Neural cell (in vitro differentiated cells): ENCODE results near the gene USP3. TPM values are rescaled to one million over a fixed set of nuclear protein-coding genes. Genes with fewer than 3 reads are reported as not detected.

Experiments used
- H2AFZ ChIP-seq: fragments of 200-600, 300-800 bp; sonication (generic), shearing (Covaris generic); 2 replicates; pipeline ENCODE4 v1.6.0; 2014; ENCODE audit warnings: low read depth, mild to moderate bottlenecking, antibody characterized with exemption, low read length, moderate library complexity
- H3F3A ChIP-seq: fragments of 200-600 bp; shearing (Covaris generic); 2 replicates; pipeline ENCODE4 v1.6.1; 2016; ENCODE audit warnings: mild to moderate bottlenecking, moderate library complexity, mixed read lengths, antibody characterized with exemption, low read length; ENCODE audit not compliant: insufficient read depth, poor library complexity, severe bottlenecking
- H3K27ac ChIP-seq: fragments of 200-600, 300-800 bp; sonication (generic), shearing (Covaris generic); 2 replicates; pipeline ENCODE4 v1.5.1; 2014; ENCODE audit warnings: mild to moderate bottlenecking, low read length, moderate library complexity
- H3K27me3 ChIP-seq: fragments of 300-800, 200-600 bp; sonication (generic), shearing (Covaris generic); 2 replicates; pipeline ENCODE4 v1.6.0; 2014; ENCODE audit warnings: mild to moderate bottlenecking, low read depth, low read length, moderate library complexity; ENCODE audit not compliant: insufficient read depth
- H3K36me3 ChIP-seq: fragments of 300-800, 200-600 bp; sonication (generic), shearing (Covaris generic); 2 replicates; pipeline ENCODE4 v1.5.1; 2014; ENCODE audit warnings: mild to moderate bottlenecking, antibody characterized with exemption, low read length, moderate library complexity; ENCODE audit not compliant: insufficient read depth
- H3K4me2 ChIP-seq: fragments of 300-800, 200-600 bp; sonication (generic), shearing (Covaris generic); 2 replicates; pipeline ENCODE4 v1.6.0; 2014; ENCODE audit warnings: mild to moderate bottlenecking, low read length
- H3K4me3 ChIP-seq: fragments of 300-800, 200-600 bp; sonication (generic), shearing (Covaris generic); 2 replicates; pipeline ENCODE4 v1.5.1; 2014; ENCODE audit warnings: mild to moderate bottlenecking, low read length, moderate library complexity
- H3K79me2 ChIP-seq: fragments of 200-600 bp; shearing (Covaris generic); replicated peaks from 2 replicates; pipeline ENCODE4 v1.6.0; 2014; ENCODE audit warnings: mild to moderate bottlenecking, low read length, moderate library complexity; ENCODE audit not compliant: insufficient read depth
- H3K9ac ChIP-seq: fragments of 300-800, 200-600 bp; sonication (generic), shearing (Covaris generic); 2 replicates; pipeline ENCODE4 v1.6.1; 2016; ENCODE audit warnings: mild to moderate bottlenecking, low read length, mixed read lengths
- H3K9me2 ChIP-seq: fragments of 200-600 bp; shearing (Covaris generic); 2 replicates; pipeline ENCODE4 v1.6.1; 2016; ENCODE audit warnings: mild to moderate bottlenecking, low read length, mixed read lengths; ENCODE audit not compliant: insufficient read depth
- H3K9me3 ChIP-seq: fragments of 200-600, 300-800 bp; sonication (generic), shearing (Covaris generic); 2 replicates; pipeline ENCODE4 v1.6.1; 2016; ENCODE audit warnings: mild to moderate bottlenecking, mixed run types, low read length, moderate library complexity, mixed read lengths
- H4K20me1 ChIP-seq: fragments of 200-600 bp; shearing (Covaris generic); 2 replicates; pipeline ENCODE4 v1.6.1; 2016; ENCODE audit warnings: mild to moderate bottlenecking, mixed run types; ENCODE audit not compliant: insufficient read depth
- EP300 ChIP-seq: fragments of 450-650 bp; conservative IDR thresholded peaks from 2 replicates; pipeline ENCODE4 v1.6.1; 2014; ENCODE audit warnings: antibody characterized with exemption, mild to moderate bottlenecking, moderate library complexity; ENCODE audit not compliant: poor library complexity, severe bottlenecking
- EZH2 ChIP-seq: fragments of 200-600, 300-800 bp; shearing (Covaris generic), sonication (generic); IDR thresholded peaks from 2 replicates; pipeline ENCODE4 v1.6.1; 2014; ENCODE audit warnings: antibody characterized with exemption, low read length, borderline replicate concordance, mild to moderate bottlenecking; ENCODE audit not compliant: insufficient read depth, poor library complexity, severe bottlenecking
- MXI1 ChIP-seq: fragments of 450-650 bp; conservative IDR thresholded peaks from 2 replicates; pipeline ENCODE4 v1.6.1; 2014; ENCODE audit warnings: antibody characterized with exemption, mild to moderate bottlenecking; ENCODE audit not compliant: poor library complexity, severe bottlenecking
- POLR2AphosphoS5 ChIP-seq: IDR thresholded peaks from 2 replicates; pipeline ENCODE4 v1.6.1; 2012
- RAD21 ChIP-seq: fragments of 450-650 bp; conservative IDR thresholded peaks from 2 replicates; pipeline ENCODE4 v1.6.1; 2014; ENCODE audit warnings: antibody characterized with exemption, mild to moderate bottlenecking, moderate library complexity
- REST ChIP-seq: IDR thresholded peaks from 2 replicates; pipeline ENCODE4 v1.6.1; 2012; ENCODE audit warnings: borderline replicate concordance
- SMC3 ChIP-seq: fragments of 450-650 bp; conservative IDR thresholded peaks from 2 replicates; pipeline ENCODE4 v1.6.1; 2014; ENCODE audit warnings: antibody characterized with exemption, mild to moderate bottlenecking, moderate library complexity; ENCODE audit not compliant: poor library complexity
- TAF1 ChIP-seq: IDR thresholded peaks from 2 replicates; pipeline ENCODE4 v1.6.1; 2012; ENCODE audit warnings: low read depth
- polyA plus RNA-seq: library from polyadenylated mRNA; depleted of rRNA; stranded (reverse); fragments of >200 nt; gene quantifications from 2 replicates; pipeline ENCODE4 v1.2.3, GENCODE V29; 2014
- TF ChIP-seq, protein P1 (sequence below): fragments of 450-650 bp; IDR thresholded peaks from 2 replicates; pipeline ENCODE4 v1.5.1; 2014; ENCODE audit warnings: antibody characterized with exemption, mild to moderate bottlenecking, moderate library complexity; ENCODE audit not compliant: poor library complexity, severe bottlenecking

USP3 gene
- polyA plus RNA-seq, 1 donor from 2014 or later, result 68.0 TPM

- TF ChIP-seq EZH2 (no peak), MXI1 (no peak), POLR2AphosphoS5 (no peak), REST (no peak), SMC3 (no peak), EP300 (no peak), TAF1 (no peak)
- TF ChIP-seq, protein P1, sequence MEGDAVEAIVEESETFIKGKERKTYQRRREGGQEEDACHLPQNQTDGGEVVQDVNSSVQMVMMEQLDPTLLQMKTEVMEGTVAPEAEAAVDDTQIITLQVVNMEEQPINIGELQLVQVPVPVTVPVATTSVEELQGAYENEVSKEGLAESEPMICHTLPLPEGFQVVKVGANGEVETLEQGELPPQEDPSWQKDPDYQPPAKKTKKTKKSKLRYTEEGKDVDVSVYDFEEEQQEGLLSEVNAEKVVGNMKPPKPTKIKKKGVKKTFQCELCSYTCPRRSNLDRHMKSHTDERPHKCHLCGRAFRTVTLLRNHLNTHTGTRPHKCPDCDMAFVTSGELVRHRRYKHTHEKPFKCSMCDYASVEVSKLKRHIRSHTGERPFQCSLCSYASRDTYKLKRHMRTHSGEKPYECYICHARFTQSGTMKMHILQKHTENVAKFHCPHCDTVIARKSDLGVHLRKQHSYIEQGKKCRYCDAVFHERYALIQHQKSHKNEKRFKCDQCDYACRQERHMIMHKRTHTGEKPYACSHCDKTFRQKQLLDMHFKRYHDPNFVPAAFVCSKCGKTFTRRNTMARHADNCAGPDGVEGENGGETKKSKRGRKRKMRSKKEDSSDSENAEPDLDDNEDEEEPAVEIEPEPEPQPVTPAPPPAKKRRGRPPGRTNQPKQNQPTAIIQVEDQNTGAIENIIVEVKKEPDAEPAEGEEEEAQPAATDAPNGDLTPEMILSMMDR, result no peak
- H3K27ac ChIP-seq, result no peak overlapping the region
- H3K9ac ChIP-seq, result no peak overlapping the region
- H3K9me3 ChIP-seq, result no peaks in the 10 kb centered on the region
- H3K79me2 ChIP-seq, result peaks cover 17% of the 10 kb centered on the region
- no peak overlapping the region for H3K4me2 ChIP-seq
- H3K4me3 ChIP-seq, result no peak overlapping the region
- H3K36me3 ChIP-seq, result no peaks in the 10 kb centered on the region
- H3K27me3 ChIP-seq, result peaks cover 24% of the 10 kb centered on the region
- H2AFZ ChIP-seq, result no peak overlapping the region
- H4K20me1 ChIP-seq, result no peaks in the 10 kb centered on the region
- peaks cover 2% of the 10 kb centered on the region for H3F3A ChIP-seq
- no peaks in the 10 kb centered on the region for H3K9me2 ChIP-seq
These were observed 2.1 kb upstream of the USP3 start for GRCh38 chr15:63502137-63502766.

GRCh38 chr15:63502843-63503738 is 1.3 kb upstream of the USP3 start:
- no peak overlapping the region for H3K9ac ChIP-seq
- no peaks in the 10 kb centered on the region for H3K9me3 ChIP-seq
- H3K9me2 ChIP-seq, result no peaks in the 10 kb centered on the region
- H3K4me2 ChIP-seq, result peak overlapping the region; percentile 83
- no peaks in the 10 kb centered on the region for H3K36me3 ChIP-seq
- H3F3A ChIP-seq, result peaks cover 2% of the 10 kb centered on the region
- H4K20me1 ChIP-seq, result no peaks in the 10 kb centered on the region
- H3K27ac ChIP-seq, result no peak overlapping the region
- peak overlapping the region; percentile 82 for H3K4me3 ChIP-seq
- H2AFZ ChIP-seq, result no peak overlapping the region
- H3K27me3 ChIP-seq, result peaks cover 24% of the 10 kb centered on the region
- TF ChIP-seq EP300, result no peak
- TF ChIP-seq REST, result no peak
- TF ChIP-seq EZH2, result no peak
- TF ChIP-seq SMC3, result no peak
- no peak for TF ChIP-seq POLR2AphosphoS5
- TF ChIP-seq, protein P1, result no peak
- TF ChIP-seq RAD21, result no peak
- TF ChIP-seq MXI1, result no peak
- no peak for TF ChIP-seq TAF1
- H3K79me2 ChIP-seq, result peaks cover 26% of the 10 kb centered on the region
